Measurements from ENCODE around the gene LECT2. TPM values are rescaled to one million over a fixed set of nuclear protein-coding genes. Genes with fewer than 3 reads are reported as not detected.

The LECT2 gene
- total RNA-seq, 1 donor from 2014 or later: not detected

GRCh38 chr5:135951257-135951656 lies 3.5 kb downstream of the LECT2 start:
- H3K36me3 ChIP-seq: no peaks in the 10 kb centered on the region
- H3K27me3 ChIP-seq: peaks cover 10% of the 10 kb centered on the region
- no peak overlapping the region for H3K4me3 ChIP-seq
- no peak for DNase-seq
- no peak for TF ChIP-seq CTCF (IDR thresholded peaks at IDR 0.05)
- no peak overlapping the region for H3K27ac ChIP-seq
- ATAC-seq: no peak
- intact Hi-C loops (cut with DNase I): no loop called here
- no peaks in the 10 kb centered on the region for H3K4me1 ChIP-seq
- H3K9me3 ChIP-seq: no peaks in the 10 kb centered on the region

GRCh38 chr5:135950611-135951010 lies 4.2 kb downstream of the LECT2 start:
- intact Hi-C loops (cut with DNase I): no loop called here
- H3K9me3 ChIP-seq: no peaks in the 10 kb centered on the region
- no peak overlapping the region for H3K27ac ChIP-seq
- H3K4me1 ChIP-seq: no peaks in the 10 kb centered on the region
- no peak for DNase-seq
- no peaks in the 10 kb centered on the region for H3K36me3 ChIP-seq
- no peak for ATAC-seq
- H3K27me3 ChIP-seq: peaks cover 10% of the 10 kb centered on the region
- H3K4me3 ChIP-seq: no peak overlapping the region
- no peak for TF ChIP-seq CTCF (IDR thresholded peaks at IDR 0.05)

- H3K27me3 ChIP-seq: peaks cover 12% of the 10 kb centered on the region
- ATAC-seq (peak; percentile 82), DNase-seq (no peak)
- no peak overlapping the region for H3K4me3 ChIP-seq
- peak; percentile 77 for TF ChIP-seq CTCF (IDR thresholded peaks at IDR 0.05)
- intact Hi-C loops (cut with DNase I): loop anchor here (10.0 kb wide), 1 partner anchor 140 kb away; no protein-coding TSS in a partner anchor
- H3K27ac ChIP-seq: no peak overlapping the region
- no peaks in the 10 kb centered on the region for H3K9me3 ChIP-seq
- H3K4me1 ChIP-seq: no peaks in the 10 kb centered on the region
- no peaks in the 10 kb centered on the region for H3K36me3 ChIP-seq
Measured at GRCh38 chr5:135944967-135945560, 9.7 kb downstream of the LECT2 start.

GRCh38 chr5:135944564-135944963 lies 10.2 kb downstream of the LECT2 start:
- Histone ChIP-seq H3K4me1 (no peaks in the 10 kb centered on the region), H3K36me3 (no peaks in the 10 kb centered on the region), H3K27ac (no peak overlapping the region), H3K27me3 (peaks cover 17% of the 10 kb centered on the region), H3K4me3 (no peak overlapping the region), H3K9me3 (no peaks in the 10 kb centered on the region)
- no peak for DNase-seq
- ATAC-seq: no peak
- intact Hi-C loops (cut with DNase I): loop anchor here (10.0 kb wide), 1 partner anchor 140 kb away; no protein-coding TSS in a partner anchor
- no peak for TF ChIP-seq CTCF (IDR thresholded peaks at IDR 0.05)

GRCh38 chr5:135942202-135942771 lies 12.5 kb downstream of the LECT2 start:
- H3K9me3 ChIP-seq: no peaks in the 10 kb centered on the region
- no peak for DNase-seq
- no peaks in the 10 kb centered on the region for H3K4me1 ChIP-seq
- H3K27me3 ChIP-seq: peaks cover 24% of the 10 kb centered on the region
- intact Hi-C loops (cut with DNase I): loop anchor here (10.0 kb wide), 1 partner anchor 143 kb away; no protein-coding TSS in a partner anchor
- TF ChIP-seq CTCF (IDR thresholded peaks at IDR 0.05): no peak
- H3K4me3 ChIP-seq: no peak overlapping the region
- H3K36me3 ChIP-seq: no peaks in the 10 kb centered on the region
- H3K27ac ChIP-seq: no peak overlapping the region
- ATAC-seq: no peak
